H9 (cell line): ENCODE data around the gene ASS1. TPM values are rescaled to one million over a fixed set of nuclear protein-coding genes. Genes with fewer than 3 reads are reported as not detected.
A peak's percentile ranks its signal among the peaks of the same experiment; 100 is the strongest.

Experiments used
- DNase-seq: peaks from one replicate; pipeline ENCODE4 v3.0.0-alpha.2; 2017
- H2AFZ ChIP-seq: one replicate; pipeline ENCODE4 v1.6.1; 2013; ENCODE audit warnings: mild to moderate bottlenecking, low read length, control low read depth, moderate library complexity
- H2AK5ac ChIP-seq: 2 replicates; pipeline ENCODE4 v1.6.1; 2013; ENCODE audit warnings: low read length, control low read depth, mixed read lengths; ENCODE audit not compliant: insufficient read length
- H2BK120ac ChIP-seq: one replicate; pipeline ENCODE4 v1.6.1; 2013; ENCODE audit warnings: low read depth, mild to moderate bottlenecking, low read length, control low read depth, inconsistent platforms; ENCODE audit not compliant: poor library complexity, severe bottlenecking
- H2BK12ac ChIP-seq: 2 replicates; pipeline ENCODE4 v1.6.1; 2013; ENCODE audit warnings: low read length, control low read depth, mixed read lengths, low read depth; ENCODE audit not compliant: insufficient read length
- H2BK15ac ChIP-seq: 2 replicates; pipeline ENCODE4 v1.6.1; 2013; ENCODE audit warnings: low read depth, low read length, control low read depth
- H2BK20ac ChIP-seq: one replicate; pipeline ENCODE4 v1.6.1; 2013; ENCODE audit warnings: low read depth, mild to moderate bottlenecking, low read length, control low read depth, inconsistent platforms; ENCODE audit not compliant: poor library complexity, severe bottlenecking
- H2BK5ac ChIP-seq: 2 replicates; pipeline ENCODE4 v1.6.1; 2013; ENCODE audit warnings: low read length, control low read depth, mixed read lengths; ENCODE audit not compliant: insufficient read length
- H3K14ac ChIP-seq: 2 replicates; pipeline ENCODE4 v1.6.1; 2013; ENCODE audit warnings: low read length, control low read depth; ENCODE audit not compliant: insufficient read depth
- H3K18ac ChIP-seq: 2 replicates; pipeline ENCODE4 v1.6.1; 2013; ENCODE audit warnings: low read depth, mild to moderate bottlenecking, mixed read lengths, low read length, control low read depth; ENCODE audit not compliant: insufficient read length
- H3K23ac ChIP-seq: 2 replicates; pipeline ENCODE4 v1.6.1; 2013; ENCODE audit warnings: low read length, control low read depth, mixed read lengths, low read depth; ENCODE audit not compliant: insufficient read length
- H3K23me2 ChIP-seq: 2 replicates; pipeline ENCODE4 v1.6.1; 2013; ENCODE audit warnings: low read depth, mild to moderate bottlenecking, mixed read lengths, low read length, control low read depth; ENCODE audit not compliant: insufficient read length, poor library complexity, severe bottlenecking
- H3K27ac ChIP-seq: 2 replicates; pipeline ENCODE4 v1.5.1; 2013; ENCODE audit warnings: low read length, control low read depth, mixed read lengths, low read depth; ENCODE audit not compliant: insufficient read length
- H3K27me3 ChIP-seq: 2 replicates; pipeline ENCODE4 v1.6.1; 2013; ENCODE audit warnings: low read length, control low read depth, inconsistent platforms; ENCODE audit not compliant: insufficient read depth
- H3K4ac ChIP-seq: 2 replicates; pipeline ENCODE4 v1.6.1; 2013; ENCODE audit warnings: low read depth, mild to moderate bottlenecking, control low read depth, inconsistent platforms, low read length, moderate library complexity
- H3K4me1 ChIP-seq: 2 replicates; pipeline ENCODE4 v1.6.1; 2013; ENCODE audit warnings: low read length, control low read depth, inconsistent platforms; ENCODE audit not compliant: insufficient read depth
- H3K4me2 ChIP-seq: 2 replicates; pipeline ENCODE4 v1.6.1; 2013; ENCODE audit warnings: low read length, control low read depth, mixed read lengths; ENCODE audit not compliant: insufficient read length, insufficient read depth
- H3K56ac ChIP-seq: 2 replicates; pipeline ENCODE4 v1.6.1; 2013; ENCODE audit warnings: low read depth, mild to moderate bottlenecking, mixed read lengths, low read length, control low read depth; ENCODE audit not compliant: insufficient read length
- H3K79me1 ChIP-seq: 2 replicates; pipeline ENCODE4 v1.6.1; 2013; ENCODE audit warnings: low read depth, mild to moderate bottlenecking, moderate library complexity, low read length, control low read depth, inconsistent platforms; ENCODE audit not compliant: insufficient read depth, poor library complexity, severe bottlenecking
- H3K79me2 ChIP-seq: 2 replicates; pipeline ENCODE4 v1.6.1; 2013; ENCODE audit warnings: low read length, control low read depth, inconsistent platforms; ENCODE audit not compliant: insufficient read depth
- H3K9ac ChIP-seq: 2 replicates; pipeline ENCODE4 v1.6.1; 2013; ENCODE audit warnings: low read length, control low read depth, mixed read lengths; ENCODE audit not compliant: insufficient read length; ENCODE audit errors: extremely low read depth
- H3K9me3 ChIP-seq: one replicate; pipeline ENCODE4 v1.6.1; 2013; ENCODE audit warnings: low read depth, low read length, inconsistent platforms; ENCODE audit not compliant: control insufficient read depth
- H3T11ph ChIP-seq: one replicate; pipeline ENCODE4 v1.6.1; 2013; ENCODE audit warnings: mild to moderate bottlenecking, low read length, control low read depth, inconsistent platforms
- H4K20me1 ChIP-seq: one replicate; pipeline ENCODE4 v1.6.1; 2013; ENCODE audit not compliant: control insufficient read depth, insufficient read length, insufficient read depth
- H4K5ac ChIP-seq: 2 replicates; pipeline ENCODE4 v1.6.1; 2013; ENCODE audit warnings: low read depth, mild to moderate bottlenecking, mixed read lengths, low read length, control low read depth; ENCODE audit not compliant: insufficient read length
- H4K8ac ChIP-seq: replicated peaks from 2 replicates; pipeline ENCODE4 v1.6.1; 2013; ENCODE audit warnings: low read length, control low read depth, mixed read lengths, low read depth; ENCODE audit not compliant: insufficient read length
- H4K91ac ChIP-seq: 2 replicates; pipeline ENCODE4 v1.6.1; 2013; ENCODE audit warnings: low read depth, mild to moderate bottlenecking, moderate library complexity, mixed read lengths, low read length, control low read depth; ENCODE audit not compliant: insufficient read length
- H3K27ac Mint-ChIP-seq, 3 experiments: 2 replicates in 2 of 3; 3 replicates in 1 of 3; pipeline ENCODE4 v1.8.0; 2020 to 2021; ENCODE audit warnings: mixed read lengths in 3 of 3, mild to moderate bottlenecking in 1 of 3, moderate library complexity in 1 of 3
- H3K27me3 Mint-ChIP-seq: 2 replicates; pipeline ENCODE4 v1.8.0; 2021; ENCODE audit warnings: low read depth, mild to moderate bottlenecking, moderate library complexity, mixed read lengths
- H3K36me3 Mint-ChIP-seq, 3 experiments: 2 replicates in 2 of 3; 3 replicates in 1 of 3; pipeline ENCODE4 v1.8.0; 2020 to 2021; ENCODE audit warnings: low read depth in 3 of 3, mixed read lengths in 3 of 3; ENCODE audit not compliant: insufficient read depth in 1 of 3
- H3K4me1 Mint-ChIP-seq, 2 experiments: 2 replicates each; pipeline ENCODE4 v1.8.0; 2020; ENCODE audit warnings: mixed read lengths in 2 of 2
- H3K4me3 Mint-ChIP-seq, 2 experiments: 2 replicates in 1 of 2; 3 replicates in 1 of 2; pipeline ENCODE4 v1.8.0; 2020 to 2021; ENCODE audit warnings: mild to moderate bottlenecking in 2 of 2, mixed read lengths in 2 of 2, moderate library complexity in 1 of 2
- H3K9me3 Mint-ChIP-seq, 2 experiments: 2 replicates in 1 of 2; 3 replicates in 1 of 2; pipeline ENCODE4 v1.8.0; 2020; ENCODE audit warnings: mild to moderate bottlenecking in 2 of 2, mixed read lengths in 2 of 2, moderate library complexity in 1 of 2
- WGBS: extraction: QIAGEN DNeasy Blood & Tissue Kit; methylation state at CpG from one replicate; pipeline ENCODE4 v1.1.7; 2013; ENCODE audit warnings: missing lambda C conversion rate, low lambda C conversion rate, mixed read lengths; ENCODE audit not compliant: insufficient read length; ENCODE audit errors: extremely low coverage; 5-methylcytosine and 5-hydroxymethylcytosine counted together
- total RNA-seq: library from RNA; stranded (reverse); gene quantifications from 2 replicates; pipeline ENCODE4 v1.2.1, GENCODE V29; 2021
- TF ChIP-seq, protein P1 (sequence below): fragments of 200-600 bp; sonication (generic); conservative IDR thresholded peaks from 3 replicates; pipeline ENCODE4 v1.8.0; 2021; ENCODE audit warnings: antibody characterized with exemption, mild to moderate bottlenecking

ASS1 gene
- total RNA-seq, 1 experiment from 2014 or later = 118 TPM

DNA sequence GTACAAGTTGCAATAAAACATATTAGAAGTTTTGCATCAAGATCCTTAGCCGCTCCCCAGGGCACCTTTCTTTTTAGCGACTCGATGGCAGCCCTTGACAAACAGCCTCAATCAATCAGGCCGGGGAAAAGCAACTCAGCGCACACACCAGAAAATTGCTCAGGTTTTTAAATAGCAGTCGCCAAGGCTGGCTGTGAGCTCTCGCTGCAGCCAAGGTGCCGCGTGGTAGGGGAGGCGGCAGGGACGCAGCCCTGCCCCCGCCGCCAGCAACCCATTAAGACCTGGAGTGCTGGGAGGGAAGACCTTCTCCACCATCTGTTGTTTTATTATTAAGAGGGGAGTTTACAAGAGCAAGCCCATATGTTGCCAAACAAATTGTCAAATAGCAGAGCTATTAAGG, 22.6 kb downstream of the ASS1 start:
- Mint-ChIP-seq H3K4me1 (peaks cover 7 to 40% of the 10 kb centered on the region in 2 experiments), H3K27ac (peak overlapping the region in 1 of 3 experiments; percentile 68; a peak in 1 of 7 replicates), H3K27me3 (no peaks in the 10 kb centered on the region), H3K36me3 (peaks cover 1 to 23% (median 16%) of the 10 kb centered on the region in 3 experiments; a peak in 5 of 7 replicates), H3K4me3 (no peak overlapping the region), H3K9me3 (no peaks in the 10 kb centered on the region)
- Histone ChIP-seq H2BK120ac (no peak overlapping the region), H3K4me2 (no peak overlapping the region), H3K9ac (no peak overlapping the region), H3K27ac (no peak overlapping the region), H4K8ac (no peak overlapping the region), H2BK5ac (no peak overlapping the region), H3K56ac (no peak overlapping the region), H3K23me2 (no peaks in the 10 kb centered on the region), H4K20me1 (peaks cover 4% of the 10 kb centered on the region), H3K18ac (no peak overlapping the region), H3K9me3 (no peaks in the 10 kb centered on the region), H2AK5ac (no peak overlapping the region), H3T11ph (no peak overlapping the region), H3K14ac (no peak overlapping the region), H3K27me3 (no peaks in the 10 kb centered on the region), H2BK12ac (no peak overlapping the region), H2BK20ac (no peak overlapping the region), H3K4ac (no peak overlapping the region), H2AFZ (no peak overlapping the region), H4K91ac (no peak overlapping the region), H3K23ac (no peak overlapping the region), H3K4me1 (no peaks in the 10 kb centered on the region), H3K79me2 (no peaks in the 10 kb centered on the region), H4K5ac (no peak overlapping the region), H2BK15ac (no peak overlapping the region), H3K79me1 (no peaks in the 10 kb centered on the region)
- TF ChIP-seq, protein P1, sequence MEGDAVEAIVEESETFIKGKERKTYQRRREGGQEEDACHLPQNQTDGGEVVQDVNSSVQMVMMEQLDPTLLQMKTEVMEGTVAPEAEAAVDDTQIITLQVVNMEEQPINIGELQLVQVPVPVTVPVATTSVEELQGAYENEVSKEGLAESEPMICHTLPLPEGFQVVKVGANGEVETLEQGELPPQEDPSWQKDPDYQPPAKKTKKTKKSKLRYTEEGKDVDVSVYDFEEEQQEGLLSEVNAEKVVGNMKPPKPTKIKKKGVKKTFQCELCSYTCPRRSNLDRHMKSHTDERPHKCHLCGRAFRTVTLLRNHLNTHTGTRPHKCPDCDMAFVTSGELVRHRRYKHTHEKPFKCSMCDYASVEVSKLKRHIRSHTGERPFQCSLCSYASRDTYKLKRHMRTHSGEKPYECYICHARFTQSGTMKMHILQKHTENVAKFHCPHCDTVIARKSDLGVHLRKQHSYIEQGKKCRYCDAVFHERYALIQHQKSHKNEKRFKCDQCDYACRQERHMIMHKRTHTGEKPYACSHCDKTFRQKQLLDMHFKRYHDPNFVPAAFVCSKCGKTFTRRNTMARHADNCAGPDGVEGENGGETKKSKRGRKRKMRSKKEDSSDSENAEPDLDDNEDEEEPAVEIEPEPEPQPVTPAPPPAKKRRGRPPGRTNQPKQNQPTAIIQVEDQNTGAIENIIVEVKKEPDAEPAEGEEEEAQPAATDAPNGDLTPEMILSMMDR = no peak
- DNase-seq = no peak
- WGBS = no CpG with 5 or more reads among the region's 13 CpGs
